ENCODE results near the gene FAF2.
"Not testable (repeated sequence)": the region's sequence is repeated elsewhere in the genome, so short reads cannot be mapped to it uniquely, and the experiment has no call there.

The FAF2 gene

GRCh38 chr5:176447978-176448608 lies at the start of gene FAF2:
FAF2 (plus strand) TSS chr5:176448385; CDS start chr5:176448408, 23 bp downstream.
- DNase-seq = peak; percentile 99

- no peak for DNase-seq
These were observed 47.6 kb upstream of the FAF2 start for GRCh38 chr5:176400382-176401156.

- DNase-seq = no peak
These were observed 46.6 kb upstream of the FAF2 start for GRCh38 chr5:176401281-176402205.

- no peak for DNase-seq
These were observed 42.3 kb upstream of the FAF2 start for GRCh38 chr5:176405656-176406435.

- DNase-seq = no peak
These were observed 41.6 kb upstream of the FAF2 start for GRCh38 chr5:176406436-176407052.

- DNase-seq = no peak
These were observed 40.5 kb upstream of the FAF2 start for GRCh38 chr5:176407456-176408251.

GRCh38 chr5:176408252-176408573 lies 40.0 kb upstream of the FAF2 start:
- not testable (repeated sequence) for DNase-seq

GRCh38 chr5:176408590-176408989 lies 39.6 kb upstream of the FAF2 start:
- DNase-seq = no peak

GRCh38 chr5:176409765-176410164 lies 38.4 kb upstream of the FAF2 start:
- DNase-seq = no peak

GRCh38 chr5:176410486-176411180 lies 37.6 kb upstream of the FAF2 start:
- DNase-seq = no peak

- DNase-seq = no peak
These were observed 35.5 kb upstream of the FAF2 start for GRCh38 chr5:176412517-176413254.

- no peak for DNase-seq
These were observed 35.0 kb upstream of the FAF2 start for GRCh38 chr5:176413255-176413565.

GRCh38 chr5:176413709-176414191 lies 34.4 kb upstream of the FAF2 start:
- no peak for DNase-seq

GRCh38 chr5:176414704-176415103 lies 33.5 kb upstream of the FAF2 start:
- DNase-seq = no peak

- DNase-seq = no peak
These were observed 32.8 kb upstream of the FAF2 start for GRCh38 chr5:176415240-176415951.

GRCh38 chr5:176415952-176416924 lies 31.9 kb upstream of the FAF2 start, which contains the start of gene CLTB:
CLTB (minus strand) TSS chr5:176416539; CDS start chr5:176416363, 176 bp downstream.
- DNase-seq = peak; percentile 92

- DNase-seq = no peak
These were observed 31.2 kb upstream of the FAF2 start for GRCh38 chr5:176416965-176417364.

- DNase-seq = no peak
These were observed 29.9 kb upstream of the FAF2 start for GRCh38 chr5:176418251-176418650.

All from CD4-positive, alpha-beta T cell treated with Interleukin-17A for 1 hour (primary cell).